HG02938 (cell line): ENCODE results near the gene PCDH9.

Experiments used
- ATAC-seq: cut with Tn5 transposase; IDR thresholded peaks from one replicate; pipeline ENCODE4 v1.9.1; 2021; ENCODE audit warnings: mild to moderate bottlenecking, moderate library complexity; ENCODE audit not compliant: unreplicated experiment

PCDH9 gene

GRCh38 chr13:66859078-66859477 is 371.1 kb downstream of the PCDH9 start:
- ATAC-seq: no peak

GRCh38 chr13:66858163-66858562 is 372.0 kb downstream of the PCDH9 start:
- no peak for ATAC-seq

- no peak for ATAC-seq
Measured at GRCh38 chr13:66855131-66855530, 375.0 kb downstream of the PCDH9 start.

GRCh38 chr13:66853564-66853963 is 376.6 kb downstream of the PCDH9 start:
- no peak for ATAC-seq

GRCh38 chr13:66849706-66850105 is 380.4 kb downstream of the PCDH9 start:
- ATAC-seq: no peak

GRCh38 chr13:66847541-66847940 is 382.6 kb downstream of the PCDH9 start:
- no peak for ATAC-seq

- no peak for ATAC-seq
Measured at GRCh38 chr13:66845393-66845792, 384.7 kb downstream of the PCDH9 start.

- ATAC-seq: no peak
Measured at GRCh38 chr13:66844933-66845332, 385.2 kb downstream of the PCDH9 start.

GRCh38 chr13:66842766-66843165 is 387.4 kb downstream of the PCDH9 start:
- ATAC-seq: no peak

- ATAC-seq: no peak
Measured at GRCh38 chr13:66840621-66841020, 389.5 kb downstream of the PCDH9 start.

GRCh38 chr13:66837246-66837645 is 392.9 kb downstream of the PCDH9 start:
- ATAC-seq: no peak

- ATAC-seq: no peak
Measured at GRCh38 chr13:66835040-66835628, 395.0 kb downstream of the PCDH9 start.

- ATAC-seq: no peak
Measured at GRCh38 chr13:66830940-66831716, 399.0 kb downstream of the PCDH9 start.

- no peak for ATAC-seq
Measured at GRCh38 chr13:66829803-66830202, 400.3 kb downstream of the PCDH9 start.

GRCh38 chr13:66826398-66826797 is 403.7 kb downstream of the PCDH9 start:
- no peak for ATAC-seq

GRCh38 chr13:66821551-66821950 is 408.6 kb downstream of the PCDH9 start:
- no peak for ATAC-seq

- no peak for ATAC-seq
Measured at GRCh38 chr13:66811455-66811854, 418.7 kb downstream of the PCDH9 start.

GRCh38 chr13:66809485-66809884 is 420.7 kb downstream of the PCDH9 start:
- no peak for ATAC-seq

GRCh38 chr13:66807251-66807650 is 422.9 kb downstream of the PCDH9 start:
- ATAC-seq: no peak

GRCh38 chr13:66805657-66806056 is 424.5 kb downstream of the PCDH9 start:
- ATAC-seq: no peak

GRCh38 chr13:66803808-66804456 is 426.2 kb downstream of the PCDH9 start:
- ATAC-seq: no peak
